ENCODE measurements around the gene OR6N2.

- no peak for TF ChIP-seq CTCF (IDR thresholded peaks at IDR 0.05; ENCODE audit: low read depth, low read length, poor library complexity, severe bottlenecking)
- TF ChIP-seq EZH2phosphoT487 (IDR thresholded peaks at IDR 0.05; ENCODE audit: borderline replicate concordance, low read length) = no peak
Observed at GRCh38 chr1:158794247-158794646, 13.2 kb upstream of the OR6N2 start.

Measured in DOHH2 (cell line).